RWPE2 (cell line): ENCODE measurements around the gene FCHSD2.

Source experiments
- ATAC-seq: fragments of 200-7000 bp; cut with Tn5 transposase; 3 replicates; pipeline ENCODE4 v1.9.1; 2021; ENCODE audit warnings: low read depth
- DNase-seq: peaks from one replicate; pipeline ENCODE4 v3.0.0-alpha.2; 2020; ENCODE audit warnings: low spot score
- H3K27ac ChIP-seq: fragments of 450-650 bp; 2 replicates; pipeline ENCODE4 v1.5.1; 2017; ENCODE audit warnings: mild to moderate bottlenecking; ENCODE audit not compliant: poor library complexity, severe bottlenecking
- H3K27me3 ChIP-seq: fragments of 250-450 bp; sonication (Bioruptor Pico); 2 replicates; pipeline ENCODE4 v1.5.1; 2021; ENCODE audit warnings: mild to moderate bottlenecking, moderate library complexity; ENCODE audit not compliant: insufficient read depth, poor library complexity, severe bottlenecking
- H3K36me3 ChIP-seq: fragments of 250-450 bp; sonication (Bioruptor Pico); 2 replicates; pipeline ENCODE4 v1.5.1; 2020; ENCODE audit warnings: low read depth, mild to moderate bottlenecking, moderate library complexity
- H3K4me1 ChIP-seq: fragments of 250-450 bp; sonication (Bioruptor Pico); 2 replicates; pipeline ENCODE4 v1.5.1; 2021; ENCODE audit warnings: mild to moderate bottlenecking, moderate library complexity; ENCODE audit not compliant: insufficient read depth, poor library complexity, severe bottlenecking
- H3K4me3 ChIP-seq: fragments of 250-450 bp; sonication (Bioruptor Pico); 2 replicates; pipeline ENCODE4 v1.5.1; 2021; ENCODE audit warnings: mild to moderate bottlenecking, moderate library complexity; ENCODE audit not compliant: severe bottlenecking
- H3K9me3 ChIP-seq: fragments of 250-450 bp; sonication (Bioruptor Pico); 2 replicates; pipeline ENCODE4 v1.5.1; 2021; ENCODE audit warnings: mild to moderate bottlenecking, moderate library complexity; ENCODE audit not compliant: severe bottlenecking
- CTCF ChIP-seq: fragments of 450-650 bp; IDR thresholded peaks from one replicate; pipeline ENCODE4 v1.5.1; 2017; ENCODE audit warnings: mild to moderate bottlenecking, moderate library complexity; ENCODE audit not compliant: poor library complexity, severe bottlenecking

Gene FCHSD2

GRCh38 chr11:72867970-72868369 lies 274.1 kb downstream of the FCHSD2 start:
- DNase-seq = no peak
- H3K4me3 ChIP-seq = no peak overlapping the region
- H3K9me3 ChIP-seq = no peaks in the 10 kb centered on the region
- no peak overlapping the region for H3K27ac ChIP-seq
- TF ChIP-seq CTCF = no peak
- no peak for ATAC-seq
- no peaks in the 10 kb centered on the region for H3K27me3 ChIP-seq
- no peaks in the 10 kb centered on the region for H3K4me1 ChIP-seq
- H3K36me3 ChIP-seq = no peaks in the 10 kb centered on the region

- no peak for ATAC-seq
- Histone ChIP-seq H3K4me1 (peaks cover 2% of the 10 kb centered on the region), H3K9me3 (no peaks in the 10 kb centered on the region), H3K4me3 (no peak overlapping the region), H3K27ac (no peak overlapping the region), H3K27me3 (no peaks in the 10 kb centered on the region), H3K36me3 (no peaks in the 10 kb centered on the region)
- no peak for TF ChIP-seq CTCF
- DNase-seq = no peak
Observed at GRCh38 chr11:72864702-72865655, 277.1 kb downstream of the FCHSD2 start.

GRCh38 chr11:72863916-72864315 lies 278.2 kb downstream of the FCHSD2 start:
- no peaks in the 10 kb centered on the region for H3K36me3 ChIP-seq
- ATAC-seq = no peak

GRCh38 chr11:72863091-72863490 lies 279.0 kb downstream of the FCHSD2 start:
- Histone ChIP-seq H3K27me3 (no peaks in the 10 kb centered on the region), H3K4me1 (peaks cover 2% of the 10 kb centered on the region), H3K9me3 (no peaks in the 10 kb centered on the region), H3K4me3 (no peak overlapping the region), H3K36me3 (no peaks in the 10 kb centered on the region), H3K27ac (no peak overlapping the region)
- no peak for ATAC-seq
- no peak for TF ChIP-seq CTCF
- DNase-seq = no peak

More at GRCh38 chr11:72863916-72864315, 278.2 kb downstream of the FCHSD2 start:
- DNase-seq = no peak
- Histone ChIP-seq H3K27me3 (no peaks in the 10 kb centered on the region), H3K4me3 (no peak overlapping the region), H3K9me3 (no peaks in the 10 kb centered on the region), H3K27ac (no peak overlapping the region), H3K4me1 (peaks cover 2% of the 10 kb centered on the region)
- no peak for TF ChIP-seq CTCF

GRCh38 chr11:72860592-72860991 lies 281.5 kb downstream of the FCHSD2 start:
- Histone ChIP-seq H3K4me1 (peaks cover 2% of the 10 kb centered on the region), H3K36me3 (no peaks in the 10 kb centered on the region), H3K9me3 (no peaks in the 10 kb centered on the region), H3K27me3 (no peaks in the 10 kb centered on the region), H3K27ac (no peak overlapping the region), H3K4me3 (no peak overlapping the region)
- no peak for TF ChIP-seq CTCF
- ATAC-seq (no peak), DNase-seq (no peak)
